ENCODE data around the gene OPALIN.

The OPALIN gene

GRCh38 chr10:96299383-96299782 is 59.4 kb downstream of the OPALIN start:
- DNase-seq (ENCODE audit: low read depth): no peak

GRCh38 chr10:96298362-96298761 is 60.4 kb downstream of the OPALIN start:
- DNase-seq (ENCODE audit: low read depth): no peak

DNA sequence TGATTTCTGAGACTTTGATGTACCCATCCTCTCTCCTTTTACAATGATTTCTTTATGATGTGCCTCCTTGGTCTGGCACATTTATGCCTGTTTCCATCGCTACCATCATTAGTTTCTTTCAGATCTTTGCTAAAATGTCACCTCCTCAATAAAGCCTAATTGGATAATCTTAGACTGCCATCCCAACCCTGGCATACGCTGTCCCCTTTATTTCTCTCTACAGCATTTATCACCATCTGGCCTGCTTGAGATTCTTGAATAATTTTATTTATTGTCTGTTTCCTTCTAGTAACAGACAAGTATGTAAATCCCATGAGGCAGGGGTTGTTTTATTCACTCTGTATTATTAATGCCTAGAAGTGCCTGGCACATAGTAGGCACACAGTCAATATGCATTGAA is 61.3 kb downstream of the OPALIN start:
- no peak for DNase-seq (ENCODE audit: low read depth)

DNA sequence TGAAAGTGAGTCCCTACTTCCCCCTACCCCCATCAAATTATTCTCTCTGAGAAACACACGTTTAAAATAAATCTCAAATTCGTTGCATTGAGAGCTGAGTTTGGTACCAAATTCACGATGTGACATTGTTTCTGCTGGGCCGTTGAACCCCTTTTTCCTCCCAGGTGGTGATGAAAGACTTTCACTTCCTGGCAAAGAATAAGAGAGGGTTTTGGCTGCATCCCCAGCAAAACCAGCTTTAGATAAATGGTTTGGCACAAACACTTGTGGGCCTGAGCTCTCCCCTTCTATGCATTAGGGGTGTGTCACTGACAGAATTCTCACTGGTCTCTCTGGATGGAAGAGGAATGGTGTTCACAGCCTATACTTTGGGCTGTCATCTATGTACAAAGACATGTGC is 63.3 kb downstream of the OPALIN start:
- DNase-seq (ENCODE audit: low read depth): no peak
